ENCODE results near the gene REXO4. TPM values are rescaled to one million over a fixed set of nuclear protein-coding genes. Genes with fewer than 3 reads are reported as not detected.

Gene REXO4
- total RNA-seq, 2 experiments from 2014 or later = 35.7 to 45.5 TPM

DNA sequence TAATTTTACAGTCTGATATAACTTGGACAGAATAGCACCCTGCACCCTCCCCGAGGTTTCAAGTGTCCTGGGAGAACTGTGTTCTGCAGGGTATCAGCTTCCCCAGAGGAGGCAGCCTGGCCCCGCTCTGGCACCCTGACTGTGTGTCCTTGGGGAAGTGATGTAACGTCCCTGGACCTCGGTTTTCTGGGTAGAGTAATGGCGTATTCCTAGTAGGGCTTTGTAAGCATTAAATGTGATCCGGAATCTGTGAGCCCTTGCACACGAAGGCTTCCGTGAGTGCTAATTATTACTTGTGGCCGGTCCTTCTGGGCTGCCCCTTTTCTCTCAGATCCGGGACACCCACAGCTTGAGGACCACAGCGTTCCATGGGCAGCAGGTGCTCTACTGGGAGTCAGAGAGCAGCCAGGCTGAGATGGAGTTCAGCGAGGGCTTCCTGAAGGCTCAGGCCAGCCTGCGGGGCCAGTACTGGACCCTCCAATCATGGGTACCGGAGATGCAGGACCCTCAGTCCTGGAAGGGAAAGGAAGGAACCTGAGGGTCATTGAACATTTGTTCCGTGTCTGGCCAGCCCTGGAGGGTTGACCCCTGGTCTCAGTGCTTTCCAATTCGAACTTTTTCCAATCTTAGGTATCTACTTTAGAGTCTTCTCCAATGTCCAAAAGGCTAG lies 41.0 kb upstream of the REXO4 start:
- intact Hi-C loops (cut with micrococcal nuclease; ENCODE audit: unreplicated experiment) = loop anchor here (2.0 kb wide), 1 partner anchor 40 kb away; the partner anchor contains the start of gene REXO4
- no TSS peak for BruUV-seq (replicated peaks)

DNA sequence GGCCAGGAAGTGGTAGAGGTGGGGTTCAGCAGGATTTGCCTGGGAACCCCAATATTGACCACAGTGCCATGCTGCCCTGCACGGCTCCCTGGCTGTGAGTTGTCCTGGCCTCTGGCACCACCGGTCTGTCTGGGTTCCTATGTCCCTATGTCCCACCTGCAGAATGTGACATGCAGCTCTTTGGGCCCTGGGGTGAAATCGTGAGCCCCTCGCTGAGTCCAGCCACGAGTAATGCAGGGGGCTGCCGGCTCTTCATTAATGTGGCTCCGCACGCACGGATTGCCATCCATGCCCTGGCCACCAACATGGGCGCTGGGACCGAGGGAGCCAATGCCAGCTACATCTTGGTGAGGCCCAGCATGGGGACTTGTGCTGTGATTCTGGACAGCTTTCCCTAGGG lies 39.9 kb upstream of the REXO4 start:
- TF ChIP-seq, protein P1, sequence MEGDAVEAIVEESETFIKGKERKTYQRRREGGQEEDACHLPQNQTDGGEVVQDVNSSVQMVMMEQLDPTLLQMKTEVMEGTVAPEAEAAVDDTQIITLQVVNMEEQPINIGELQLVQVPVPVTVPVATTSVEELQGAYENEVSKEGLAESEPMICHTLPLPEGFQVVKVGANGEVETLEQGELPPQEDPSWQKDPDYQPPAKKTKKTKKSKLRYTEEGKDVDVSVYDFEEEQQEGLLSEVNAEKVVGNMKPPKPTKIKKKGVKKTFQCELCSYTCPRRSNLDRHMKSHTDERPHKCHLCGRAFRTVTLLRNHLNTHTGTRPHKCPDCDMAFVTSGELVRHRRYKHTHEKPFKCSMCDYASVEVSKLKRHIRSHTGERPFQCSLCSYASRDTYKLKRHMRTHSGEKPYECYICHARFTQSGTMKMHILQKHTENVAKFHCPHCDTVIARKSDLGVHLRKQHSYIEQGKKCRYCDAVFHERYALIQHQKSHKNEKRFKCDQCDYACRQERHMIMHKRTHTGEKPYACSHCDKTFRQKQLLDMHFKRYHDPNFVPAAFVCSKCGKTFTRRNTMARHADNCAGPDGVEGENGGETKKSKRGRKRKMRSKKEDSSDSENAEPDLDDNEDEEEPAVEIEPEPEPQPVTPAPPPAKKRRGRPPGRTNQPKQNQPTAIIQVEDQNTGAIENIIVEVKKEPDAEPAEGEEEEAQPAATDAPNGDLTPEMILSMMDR (conservative IDR thresholded peaks at IDR 0.05; ENCODE audit: low read length) = no peak
- no peak for TF ChIP-seq EZH2phosphoT487 (IDR thresholded peaks at IDR 0.05; ENCODE audit: borderline replicate concordance, low read depth, low read length)
- H3K36me3 ChIP-seq (ENCODE audit: insufficient read depth, low read length) = no peaks in the 10 kb centered on the region
- DNase-seq (ENCODE audit: low spot score) = no peak
- H3K4me3 ChIP-seq (ENCODE audit: low read depth, low read length, poor library complexity, severe bottlenecking) = no peak overlapping the region
- ChIA-PET POLR2A (interaction anchor here (0.7 to 0.9 kb wide), 2 partner anchors 116 to 442 kb away, joined by 4 to 7 read pairs; no protein-coding TSS in a partner anchor), CTCF (ENCODE audit: unreplicated experiment) (interaction anchor here (0.5 kb wide), 1 partner anchor 22 kb away, joined by 3 read pairs; no protein-coding TSS in a partner anchor)
- H3K4me2 ChIP-seq (ENCODE audit: low read length) = no peak overlapping the region
- BruUV-seq (replicated peaks) = no TSS peak
- intact Hi-C loops (cut with micrococcal nuclease; ENCODE audit: unreplicated experiment) = loop anchor here (2.0 kb wide), 1 partner anchor 39 kb away; the partner anchor contains the start of gene REXO4
- no peaks in the 10 kb centered on the region for H4K20me1 ChIP-seq (ENCODE audit: insufficient read depth, low read length)
- no peaks in the 10 kb centered on the region for H3K9me3 ChIP-seq (ENCODE audit: low read length)
- no peak overlapping the region for H2AFZ ChIP-seq (ENCODE audit: low read length)
- H3K79me2 ChIP-seq (ENCODE audit: insufficient read depth, low read depth, low read length) = no peaks in the 10 kb centered on the region
- no peak overlapping the region for H3K27ac ChIP-seq (ENCODE audit: low read depth, low read length, poor library complexity, severe bottlenecking)
- H3K4me1 ChIP-seq (ENCODE audit: insufficient read depth, low read length, poor library complexity, severe bottlenecking) = peaks cover 57% of the 10 kb centered on the region
- no peaks in the 10 kb centered on the region for H3K9me2 ChIP-seq (ENCODE audit: insufficient read depth, low read length)

More for the DNA sequence above, 41.0 kb upstream of the REXO4 start:
- H3K4me1 ChIP-seq (ENCODE audit: insufficient read depth, low read length, poor library complexity, severe bottlenecking) = peaks cover 60% of the 10 kb centered on the region
- POLR2A ChIA-PET = interaction anchor here (0.7 to 1.4 kb wide), 10 partner anchors 15 to 119 kb away, joined by 3 to 7 read pairs (median 4); partner anchors contain the start of gene REXO4
- DNase-seq (ENCODE audit: low spot score) = no peak
- H2AFZ ChIP-seq (ENCODE audit: low read length) = peak overlapping the region; percentile 73; the same call in 1 of the 2 replicates
- H4K20me1 ChIP-seq (ENCODE audit: insufficient read depth, low read length) = no peaks in the 10 kb centered on the region
- no peaks in the 10 kb centered on the region for H3K79me2 ChIP-seq (ENCODE audit: insufficient read depth, low read depth, low read length)
- H3K27ac ChIP-seq (ENCODE audit: low read depth, low read length, poor library complexity, severe bottlenecking) = no peak overlapping the region
- H3K4me3 ChIP-seq (ENCODE audit: low read depth, low read length, poor library complexity, severe bottlenecking) = peak overlapping the region; percentile 74
- peak overlapping the region; percentile 93 for H3K4me2 ChIP-seq (ENCODE audit: low read length)
- no peaks in the 10 kb centered on the region for H3K9me2 ChIP-seq (ENCODE audit: insufficient read depth, low read length)
- no peak for TF ChIP-seq EZH2phosphoT487 (IDR thresholded peaks at IDR 0.05; ENCODE audit: borderline replicate concordance, low read depth, low read length)
- TF ChIP-seq, protein P1 (conservative IDR thresholded peaks at IDR 0.05; ENCODE audit: low read length) = no peak
- no peaks in the 10 kb centered on the region for H3K36me3 ChIP-seq (ENCODE audit: insufficient read depth, low read length)
- H3K9me3 ChIP-seq (ENCODE audit: low read length) = no peaks in the 10 kb centered on the region
- CTCF ChIA-PET (ENCODE audit: unreplicated experiment) = interaction anchor here (1.7 kb wide), 1 partner anchor 21 kb away, joined by 5 read pairs; the partner anchor contains the start of gene SLC2A6

DNA sequence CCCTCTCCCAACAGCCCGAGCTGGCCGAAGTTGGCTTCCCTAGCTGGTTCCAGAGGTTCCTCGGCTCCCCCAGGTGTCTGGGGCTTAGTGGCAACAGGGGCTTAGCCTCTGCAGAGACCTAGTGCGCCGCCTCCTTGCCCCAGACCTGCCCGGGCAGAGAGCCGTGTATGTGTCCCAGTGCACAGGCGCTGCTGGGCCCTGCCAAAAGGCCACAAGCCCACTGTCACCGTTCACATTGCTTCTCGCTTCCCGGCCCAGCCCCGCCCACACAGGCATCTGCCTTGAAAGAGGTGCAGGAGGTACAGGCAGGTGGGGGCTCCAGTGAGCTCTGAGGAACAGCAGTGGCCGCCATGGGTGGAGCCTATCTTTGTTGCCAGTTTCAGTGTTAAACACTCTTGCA lies 39.4 kb upstream of the REXO4 start:
- Histone ChIP-seq H2AFZ (ENCODE audit: low read length) (no peak overlapping the region), H3K4me3 (ENCODE audit: low read depth, low read length, poor library complexity, severe bottlenecking) (no peak overlapping the region), H3K4me2 (ENCODE audit: low read length) (no peak overlapping the region), H4K20me1 (ENCODE audit: insufficient read depth, low read length) (no peaks in the 10 kb centered on the region), H3K36me3 (ENCODE audit: insufficient read depth, low read length) (no peaks in the 10 kb centered on the region), H3K9me3 (ENCODE audit: low read length) (no peaks in the 10 kb centered on the region), H3K9me2 (ENCODE audit: insufficient read depth, low read length) (no peaks in the 10 kb centered on the region), H3K79me2 (ENCODE audit: insufficient read depth, low read depth, low read length) (no peaks in the 10 kb centered on the region), H3K4me1 (ENCODE audit: insufficient read depth, low read length, poor library complexity, severe bottlenecking) (peaks cover 57% of the 10 kb centered on the region), H3K27ac (ENCODE audit: low read depth, low read length, poor library complexity, severe bottlenecking) (no peak overlapping the region)
- CTCF ChIA-PET (ENCODE audit: unreplicated experiment) = interaction anchor here (0.5 kb wide), 1 partner anchor 22 kb away, joined by 3 read pairs; no protein-coding TSS in a partner anchor
- BruUV-seq (replicated peaks) = no TSS peak
- POLR2A ChIA-PET = interaction anchor here (1.4 kb wide), 1 partner anchor 21 kb away, joined by 4 read pairs; no protein-coding TSS in a partner anchor
- intact Hi-C loops (cut with micrococcal nuclease; ENCODE audit: unreplicated experiment) = no loop called here
- TF ChIP-seq EZH2phosphoT487 (IDR thresholded peaks at IDR 0.05; ENCODE audit: borderline replicate concordance, low read depth, low read length) = no peak
- TF ChIP-seq, protein P1 (conservative IDR thresholded peaks at IDR 0.05; ENCODE audit: low read length) = no peak
- peak; percentile 32 for DNase-seq (ENCODE audit: low spot score)
